Kidney (tissue), 14 donors: Measurements from ENCODE around the gene SEC63. TPM values are rescaled to one million over a fixed set of nuclear protein-coding genes. Genes with fewer than 3 reads are reported as not detected.
A peak's percentile ranks its signal among the peaks of the same experiment; 100 is the strongest.

Experiments used
- DNase-seq, 5 donors: peaks; one replicate each; pipeline ENCODE4 v3.0.0-alpha.2; 2013 to 2020
- FAIRE-seq: peaks from 2 replicates; lab custom pipeline; 2012; peaks lifted over from hg19 to GRCh38; lab: Jason Lieb, UNC
- H3K27ac ChIP-seq, 2 donors: one replicate each; pipeline ENCODE4 v1.7.0; 2013; ENCODE audit warnings: low read depth in 2 of 2, low read length in 2 of 2, inconsistent platforms in 1 of 2
- H3K27me3 ChIP-seq: one replicate; pipeline ENCODE4 v1.7.1; 2013; ENCODE audit warnings: low read length, inconsistent platforms; ENCODE audit not compliant: control insufficient read depth, insufficient read depth
- H3K36me3 ChIP-seq, 3 donors: one replicate each; pipeline versions ENCODE4 v1.7.0 to v1.7.1; 2013; ENCODE audit warnings: low read length in 3 of 3, control low read depth in 1 of 3, inconsistent platforms in 1 of 3; ENCODE audit not compliant: insufficient read depth in 3 of 3, control insufficient read depth in 2 of 3
- H3K4me1 ChIP-seq, 3 donors: one replicate each; pipeline versions ENCODE4 v1.7.0 to v1.7.1; 2013; ENCODE audit warnings: low read length in 3 of 3, inconsistent platforms in 1 of 3, low read depth in 1 of 3; ENCODE audit not compliant: control insufficient read depth in 2 of 3, insufficient read depth in 2 of 3
- H3K4me3 ChIP-seq, 3 donors: one replicate each; pipeline versions ENCODE4 v1.7.0 to v1.8.1; 2013; ENCODE audit warnings: low read length in 3 of 3, control low read depth in 1 of 3, inconsistent platforms in 1 of 3
- H3K9ac ChIP-seq, 3 donors: one replicate each; pipeline versions ENCODE4 v1.7.0 to v1.7.1; 2013; ENCODE audit warnings: low read length in 3 of 3, control low read depth in 1 of 3, inconsistent platforms in 1 of 3
- H3K9me3 ChIP-seq, 3 donors: one replicate each; pipeline versions ENCODE4 v1.7.0 to v1.7.1; 2013; ENCODE audit warnings: low read length in 3 of 3, control low read depth in 1 of 3, inconsistent platforms in 1 of 3; ENCODE audit not compliant: control insufficient read depth in 2 of 3, insufficient read depth in 1 of 3
- intact Hi-C: fragments of 100-400 bp; cut with DNase I; formaldehyde crosslinking; loops from one replicate; pipeline ENCODE4 v1.11.1; 2022
- polyA plus RNA-seq: library from polyadenylated mRNA; stranded (reverse); fragments of 350-450 nt; fragmentation: Illumina TruSeq; extraction: RNeasy Lipid Tissue Mini Kit (QIAGEN cat#74804); gene quantifications from one replicate; pipeline ENCODE4 v1.2.3, GENCODE V29; 2014; ENCODE audit warnings: low read depth, low replicate concordance; ENCODE audit not compliant: insufficient read depth
- total RNA-seq: library from RNA; stranded (reverse); fragmentation: NEBNext Ultra II Directional; extraction: Animal tissue kit (Norgen Biotek cat#: 25700); gene quantifications from one replicate; pipeline ENCODE4 v1.2.1, GENCODE V29; 2021
- TF ChIP-seq, protein P1 (sequence below): IDR thresholded peaks from 3 replicates; pipeline ENCODE4 v1.5.1; 2012; ENCODE audit warnings: mild to moderate bottlenecking, moderate library complexity, borderline replicate concordance; ENCODE audit not compliant: insufficient read depth; ENCODE audit errors: extremely low read depth
- donor health status: control.
- donor health status: control.
- donor health status: control.
- donor health status: control.
- donor health status: control.
- donor health status: DM: yes; HTN: yes; CAD: no.
- donor health status: Normal renal cell carcinoma (clear cell type).

Gene SEC63
- total and polyA plus RNA-seq, 2 donors from 2014 or later, result 31.4 to 88.8 TPM

DNA sequence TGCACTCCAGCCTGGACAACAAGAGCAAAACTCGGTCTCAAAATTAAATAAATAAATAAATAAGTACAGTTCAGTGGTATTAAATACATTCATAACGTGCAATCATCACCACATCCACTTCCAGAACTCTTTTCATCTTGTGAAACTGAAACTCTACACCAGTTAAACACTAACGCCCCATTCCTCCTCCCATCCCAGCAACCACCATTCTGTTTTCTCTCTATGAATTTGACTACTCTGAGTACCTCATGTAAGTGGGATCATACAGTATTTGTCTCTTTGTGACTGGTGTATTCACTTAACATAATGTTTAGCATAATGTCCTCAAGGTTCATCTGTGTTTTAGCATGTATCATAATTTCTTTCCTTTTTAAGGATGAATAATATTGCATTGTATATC, 104.8 kb downstream of the SEC63 start:
- Histone ChIP-seq H3K27me3 (no peaks in the 10 kb centered on the region), H3K36me3 (no peaks in the 10 kb centered on the region), H3K9ac (no peak overlapping the region), H3K4me1 (peaks cover 0 to 3% (median 0%) of the 10 kb centered on the region in 3 donors), H3K9me3 (no peaks in the 10 kb centered on the region), H3K4me3 (no peak overlapping the region), H3K27ac (no peak overlapping the region)
- DNase-seq (no peak), FAIRE-seq (no peak)
- TF ChIP-seq, protein P1, sequence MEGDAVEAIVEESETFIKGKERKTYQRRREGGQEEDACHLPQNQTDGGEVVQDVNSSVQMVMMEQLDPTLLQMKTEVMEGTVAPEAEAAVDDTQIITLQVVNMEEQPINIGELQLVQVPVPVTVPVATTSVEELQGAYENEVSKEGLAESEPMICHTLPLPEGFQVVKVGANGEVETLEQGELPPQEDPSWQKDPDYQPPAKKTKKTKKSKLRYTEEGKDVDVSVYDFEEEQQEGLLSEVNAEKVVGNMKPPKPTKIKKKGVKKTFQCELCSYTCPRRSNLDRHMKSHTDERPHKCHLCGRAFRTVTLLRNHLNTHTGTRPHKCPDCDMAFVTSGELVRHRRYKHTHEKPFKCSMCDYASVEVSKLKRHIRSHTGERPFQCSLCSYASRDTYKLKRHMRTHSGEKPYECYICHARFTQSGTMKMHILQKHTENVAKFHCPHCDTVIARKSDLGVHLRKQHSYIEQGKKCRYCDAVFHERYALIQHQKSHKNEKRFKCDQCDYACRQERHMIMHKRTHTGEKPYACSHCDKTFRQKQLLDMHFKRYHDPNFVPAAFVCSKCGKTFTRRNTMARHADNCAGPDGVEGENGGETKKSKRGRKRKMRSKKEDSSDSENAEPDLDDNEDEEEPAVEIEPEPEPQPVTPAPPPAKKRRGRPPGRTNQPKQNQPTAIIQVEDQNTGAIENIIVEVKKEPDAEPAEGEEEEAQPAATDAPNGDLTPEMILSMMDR, result no peak
- intact Hi-C loops, result no loop called here

DNA sequence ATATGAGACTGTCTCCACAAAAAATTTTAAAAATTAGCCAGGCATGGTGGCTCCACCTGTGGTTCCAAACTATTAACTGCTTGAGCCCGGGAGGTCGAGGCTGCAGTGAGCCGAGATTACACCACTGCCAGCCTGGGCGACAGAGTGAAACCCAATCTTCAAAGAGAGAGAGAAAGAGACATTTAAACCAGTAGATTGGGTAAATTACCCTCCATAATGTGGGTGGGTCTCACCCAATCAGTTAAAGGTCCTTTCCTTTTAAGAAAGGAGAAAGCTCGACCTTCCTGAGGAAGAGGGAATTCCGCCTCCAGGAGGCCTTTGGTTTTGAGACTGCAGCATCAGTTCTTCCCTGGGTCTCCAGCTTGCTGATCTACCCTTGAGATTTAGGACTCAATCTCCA, 108.7 kb downstream of the SEC63 start:
- H3K27ac ChIP-seq, result no peak overlapping the region
- peaks cover 0 to 3% (median 0%) of the 10 kb centered on the region in 3 donors for H3K4me1 ChIP-seq
- no peaks in the 10 kb centered on the region for H3K27me3 ChIP-seq
- DNase-seq (no peak), FAIRE-seq (no peak)
- TF ChIP-seq, protein P1, result no peak
- no peak overlapping the region for H3K4me3 ChIP-seq
- H3K9ac ChIP-seq, result no peak overlapping the region
- intact Hi-C loops, result no loop called here
- no peaks in the 10 kb centered on the region for H3K9me3 ChIP-seq
- no peaks in the 10 kb centered on the region for H3K36me3 ChIP-seq

DNA sequence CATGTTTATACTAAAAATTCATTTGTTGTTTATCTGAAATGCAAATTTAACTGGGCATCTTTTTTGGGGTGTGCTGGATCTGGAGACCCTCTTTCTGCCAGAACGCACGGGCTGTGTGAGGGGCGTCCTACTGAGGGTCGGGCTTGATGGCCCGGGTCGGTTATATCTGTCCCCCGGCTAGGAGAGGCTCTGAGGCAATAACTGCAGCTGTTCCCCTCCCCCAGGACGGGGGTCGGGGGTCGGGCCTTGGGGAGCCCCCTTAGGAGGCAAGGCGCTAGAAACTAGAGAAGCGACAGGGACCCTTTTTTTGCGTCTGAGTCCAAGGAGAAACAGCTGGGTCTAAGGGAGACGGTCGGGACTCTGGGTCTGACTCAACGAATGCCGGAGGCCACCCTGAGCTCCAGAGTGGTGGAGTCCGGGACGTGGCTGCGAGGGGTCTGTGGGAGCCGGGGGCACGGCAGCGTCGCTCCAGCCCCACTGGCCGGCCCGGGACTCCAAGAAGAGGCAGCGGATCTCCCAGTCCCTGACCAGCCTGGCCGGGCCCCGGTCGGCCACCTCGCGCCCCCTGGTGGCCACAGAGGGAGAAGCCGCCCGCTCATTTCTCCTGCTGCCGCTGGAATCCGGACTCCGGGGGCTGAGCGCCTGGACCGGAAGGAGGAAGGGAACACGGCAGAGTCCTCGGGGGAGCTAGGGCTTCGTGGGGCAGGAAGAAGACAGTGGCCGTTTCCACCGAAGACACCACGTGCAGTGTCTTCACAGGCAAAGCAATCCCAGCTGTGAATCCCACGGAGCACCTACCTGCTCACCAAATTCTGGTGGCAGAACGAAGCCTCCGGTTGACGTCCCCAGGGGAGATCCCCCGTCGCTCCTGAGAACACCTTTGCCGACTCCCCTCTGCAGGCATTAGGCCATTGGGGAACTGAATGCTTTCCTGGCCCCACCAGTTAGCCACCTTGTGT, 109.9 kb downstream of the SEC63 start:
- DNase-seq (peak; percentile 94 to 96 (median 95)), FAIRE-seq (no peak)
- Histone ChIP-seq H3K27me3 (no peaks in the 10 kb centered on the region), H3K27ac (no peak overlapping the region), H3K4me1 (peaks cover 0 to 3% (median 0%) of the 10 kb centered on the region in 3 donors), H3K9ac (peak overlapping the region in 2 of 3 donors; percentile 27 to 76), H3K36me3 (no peaks in the 10 kb centered on the region), H3K4me3 (peak overlapping the region; percentile 70 to 83 (median 72)), H3K9me3 (no peaks in the 10 kb centered on the region)
- intact Hi-C loops, result no loop called here
- TF ChIP-seq, protein P1, result peak; percentile 85
